Right lobe of liver (tissue), 6 donors: ENCODE data around the gene GJA4. TPM values are rescaled to one million over a fixed set of nuclear protein-coding genes. Genes with fewer than 3 reads are reported as not detected.

Experiments used
- ATAC-seq, 4 donors: fragments of 200-7000 bp; cut with Tn5 transposase; one replicate each; pipeline ENCODE4 v1.9.1; 2020; ENCODE audit warnings: mild to moderate bottlenecking in 4 of 4, moderate library complexity in 4 of 4
- DNase-seq, 3 donors: peaks; one replicate each; pipeline ENCODE4 v3.0.0-alpha.2; 2020
- H3K27ac ChIP-seq, 3 donors: fragments of 200-600 bp; one replicate each; pipeline ENCODE4 v1.8.0; 2022
- H3K27me3 ChIP-seq, 2 donors: fragments of 200-600 bp; one replicate each; pipeline ENCODE4 v1.8.0; 2022
- H3K36me3 ChIP-seq, 4 donors: fragments of 200-600 bp; sonication (generic) in 1 of 4; one replicate each; pipeline versions ENCODE4 v1.5.1 to v1.8.0; 2017 to 2022; ENCODE audit warnings: control low read depth in 1 of 4
- H3K4me1 ChIP-seq, 4 donors: fragments of 200-600 bp; sonication (generic) in 1 of 4; one replicate each; pipeline versions ENCODE4 v1.5.1 to v1.8.0; 2017 to 2022; ENCODE audit warnings: control low read depth in 1 of 4
- H3K4me3 ChIP-seq, 3 donors: fragments of 200-600 bp; one replicate each; pipeline ENCODE4 v1.8.0; 2022
- H3K9me3 ChIP-seq, 4 donors: fragments of 200-600 bp; sonication (generic) in 1 of 4; one replicate each; pipeline versions ENCODE4 v1.5.1 to v1.8.0; 2017 to 2022; ENCODE audit warnings: control low read depth in 1 of 4
- POLR2A ChIP-seq: fragments of 450-650 bp; IDR thresholded peaks from one replicate; pipeline ENCODE4 v1.6.1; 2017; ENCODE audit warnings: antibody characterized with exemption, mild to moderate bottlenecking
- WGBS: methylation state at CpG from one replicate; pipeline ENCODE4 v1.1.6; 2018; ENCODE audit warnings: low coverage, low lambda C conversion rate; ENCODE audit not compliant: insufficient coverage; ENCODE audit errors: missing lambda C conversion rate; 5-methylcytosine and 5-hydroxymethylcytosine counted together
- intact Hi-C, 2 donors: fragments of 100-400 bp; cut with DNase I; formaldehyde crosslinking; loops; one replicate each; pipeline versions ENCODE4 v1.11.2 to v1.14.1; 2022
- total RNA-seq, 6 experiments: library from RNA; depleted of rRNA in 2 of 6; stranded (reverse); fragments of >200 nt in 2 of 6; fragmentation: NEBNext Ultra II Directional in 3 of 6; extraction: Animal tissue kit (Norgen Biotek cat#: 25700) in 3 of 6; gene quantifications; one replicate each; pipeline versions ENCODE4 v1.1.0 to v1.2.4, GENCODE V29; 2016 to 2023
- TF ChIP-seq, protein P1 (sequence below), 4 donors: fragments of 200-600 bp in 3 of 4; fragments of 450-650 bp in 1 of 4; IDR thresholded peaks; one replicate each; pipeline versions ENCODE4 v1.5.1 to v1.8.0; 2016 to 2022; ENCODE audit warnings: antibody characterized with exemption in 4 of 4, mild to moderate bottlenecking in 2 of 4
- donor health status: DM: no; HTN: yes; CAD: no.
- donor health status: DM: no; HTN: no; CAD: no.
- donor health status: DM: no; HTN: no; CAD: no.
- donor health status: DM: no; HTN: yes; CAD: no.
- donor health status: DM: no; HTN: yes; CAD: no.

Gene GJA4
- total RNA-seq, 6 experiments from 2014 or later: 4.3 to 21.8 (median 7.6) TPM

DNA sequence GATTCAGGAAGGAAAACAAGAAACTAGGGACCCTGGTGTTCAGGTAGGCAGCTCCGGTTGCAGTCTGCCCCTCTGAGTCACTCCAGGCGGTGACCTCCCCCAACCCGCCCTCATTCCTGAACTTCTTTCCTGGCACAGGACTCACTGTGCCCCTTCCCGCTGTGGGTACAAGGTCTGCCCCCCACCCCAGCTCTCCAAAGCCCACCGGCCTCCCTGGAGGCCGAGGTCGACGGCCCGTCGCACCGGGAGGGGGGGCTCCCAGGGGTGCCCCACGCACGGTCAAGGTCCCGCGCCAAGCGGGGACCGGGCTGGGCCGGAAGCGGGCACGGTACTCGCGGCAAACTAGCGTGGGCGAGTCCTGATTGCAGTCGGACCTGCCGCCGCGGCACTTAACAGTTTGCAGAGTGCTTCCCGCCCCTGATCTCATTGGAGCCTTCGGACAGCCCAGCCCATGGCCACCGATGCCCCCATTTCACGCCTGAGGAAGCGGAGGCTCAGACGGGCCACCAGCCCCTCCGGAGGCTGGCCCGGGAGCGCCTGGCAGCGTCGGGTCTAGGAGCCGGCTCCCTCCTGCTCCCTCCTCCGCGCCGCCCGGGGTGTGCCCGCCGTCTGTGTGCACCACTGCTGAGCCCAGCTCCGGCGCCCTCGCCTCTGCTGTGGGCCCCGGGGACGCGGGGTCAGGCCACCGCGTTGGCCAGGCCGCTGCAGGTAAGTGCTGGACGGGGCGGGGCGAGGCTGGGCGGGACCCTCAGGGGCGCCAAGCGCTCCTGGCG, 11.5 kb upstream of the GJA4 start, which contains the start of gene GJB3:
GJB3 (plus strand) TSS at position 144 of the 773 bp plus-strand sequence. CDS start 3,549 bp downstream, outside the sequence.
- Histone ChIP-seq H3K4me3 (peak within 1 kb of the TSS; percentile 40 to 62 (median 40)), H3K27ac (peak within 1 kb of the TSS in 1 of 3 donors; percentile 10), H3K27me3 (no peaks in the 10 kb centered on the region), H3K4me1 (peaks cover 0 to 24% (median 10%) of the 10 kb centered on the region in 4 donors), H3K36me3 (no peaks in the 10 kb centered on the region), H3K9me3 (no peaks in the 10 kb centered on the region)
- DNase-seq: no peak
- WGBS: 4% methylated on average over 20 of the region's 62 CpGs
- no peak for TF ChIP-seq POLR2A
- TF ChIP-seq, protein P1, sequence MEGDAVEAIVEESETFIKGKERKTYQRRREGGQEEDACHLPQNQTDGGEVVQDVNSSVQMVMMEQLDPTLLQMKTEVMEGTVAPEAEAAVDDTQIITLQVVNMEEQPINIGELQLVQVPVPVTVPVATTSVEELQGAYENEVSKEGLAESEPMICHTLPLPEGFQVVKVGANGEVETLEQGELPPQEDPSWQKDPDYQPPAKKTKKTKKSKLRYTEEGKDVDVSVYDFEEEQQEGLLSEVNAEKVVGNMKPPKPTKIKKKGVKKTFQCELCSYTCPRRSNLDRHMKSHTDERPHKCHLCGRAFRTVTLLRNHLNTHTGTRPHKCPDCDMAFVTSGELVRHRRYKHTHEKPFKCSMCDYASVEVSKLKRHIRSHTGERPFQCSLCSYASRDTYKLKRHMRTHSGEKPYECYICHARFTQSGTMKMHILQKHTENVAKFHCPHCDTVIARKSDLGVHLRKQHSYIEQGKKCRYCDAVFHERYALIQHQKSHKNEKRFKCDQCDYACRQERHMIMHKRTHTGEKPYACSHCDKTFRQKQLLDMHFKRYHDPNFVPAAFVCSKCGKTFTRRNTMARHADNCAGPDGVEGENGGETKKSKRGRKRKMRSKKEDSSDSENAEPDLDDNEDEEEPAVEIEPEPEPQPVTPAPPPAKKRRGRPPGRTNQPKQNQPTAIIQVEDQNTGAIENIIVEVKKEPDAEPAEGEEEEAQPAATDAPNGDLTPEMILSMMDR (IDR thresholded peaks at IDR 0.05): no peak
- peak; percentile 3 to 49 (median 38) for ATAC-seq
- intact Hi-C loops: no loop called here

- Histone ChIP-seq H3K27me3 (no peaks in the 10 kb centered on the region), H3K27ac (no peak overlapping the region), H3K9me3 (no peaks in the 10 kb centered on the region), H3K4me1 (peaks cover 0 to 31% (median 10%) of the 10 kb centered on the region in 4 donors), H3K36me3 (no peaks in the 10 kb centered on the region), H3K4me3 (peak overlapping the region; percentile 40 to 62 (median 40))
- 8% methylated on average over 13 of the region's 18 CpGs for whole genome bisulfite sequencing
- DNase-seq (no peak), ATAC-seq (no peak)
- intact Hi-C loops: no loop called here
- no peak for TF ChIP-seq POLR2A
- TF ChIP-seq, protein P1 (IDR thresholded peaks at IDR 0.05): no peak
Observed at GRCh38 chr1:34781844-34782391, 10.9 kb upstream of the GJA4 start.

GRCh38 chr1:34784751-34785221, 8.0 kb upstream of the GJA4 start:
- Histone ChIP-seq H3K36me3 (no peaks in the 10 kb centered on the region), H3K27ac (peak overlapping the region in 1 of 3 donors; percentile 27), H3K27me3 (no peaks in the 10 kb centered on the region), H3K4me3 (peak overlapping the region in 2 of 3 donors; percentile 8 to 9), H3K4me1 (peaks cover 0 to 31% (median 10%) of the 10 kb centered on the region in 4 donors), H3K9me3 (no peaks in the 10 kb centered on the region)
- WGBS: 79% methylated on average over 13 of the region's 28 CpGs
- no peak for DNase-seq
- no peak for ATAC-seq
- no peak for TF ChIP-seq POLR2A
- TF ChIP-seq, protein P1 (IDR thresholded peaks at IDR 0.05): no peak
- intact Hi-C loops: loop anchor here in 1 of 2 donors (5.0 kb wide), 1 partner anchor 68 kb away; no protein-coding TSS in a partner anchor

DNA sequence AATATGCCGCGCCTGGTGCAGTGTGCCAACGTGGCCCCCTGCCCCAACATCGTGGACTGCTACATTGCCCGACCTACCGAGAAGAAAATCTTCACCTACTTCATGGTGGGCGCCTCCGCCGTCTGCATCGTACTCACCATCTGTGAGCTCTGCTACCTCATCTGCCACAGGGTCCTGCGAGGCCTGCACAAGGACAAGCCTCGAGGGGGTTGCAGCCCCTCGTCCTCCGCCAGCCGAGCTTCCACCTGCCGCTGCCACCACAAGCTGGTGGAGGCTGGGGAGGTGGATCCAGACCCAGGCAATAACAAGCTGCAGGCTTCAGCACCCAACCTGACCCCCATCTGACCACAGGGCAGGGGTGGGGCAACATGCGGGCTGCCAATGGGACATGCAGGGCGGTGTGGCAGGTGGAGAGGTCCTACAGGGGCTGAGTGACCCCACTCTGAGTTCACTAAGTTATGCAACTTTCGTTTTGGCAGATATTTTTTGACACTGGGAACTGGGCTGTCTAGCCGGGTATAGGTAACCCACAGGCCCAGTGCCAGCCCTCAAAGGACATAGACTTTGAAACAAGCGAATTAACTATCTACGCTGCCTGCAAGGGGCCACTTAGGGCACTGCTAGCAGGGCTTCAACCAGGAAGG, 7.4 kb upstream of the GJA4 start:
- Histone ChIP-seq H3K36me3 (no peaks in the 10 kb centered on the region), H3K27me3 (no peaks in the 10 kb centered on the region), H3K9me3 (no peaks in the 10 kb centered on the region), H3K4me3 (peak overlapping the region in 2 of 3 donors; percentile 8 to 9), H3K4me1 (peaks cover 0 to 31% (median 10%) of the 10 kb centered on the region in 4 donors), H3K27ac (peak overlapping the region in 2 of 3 donors; percentile 36 to 57)
- intact Hi-C loops: loop anchor here in 1 of 2 donors (5.0 kb wide), 1 partner anchor 67 kb away; no protein-coding TSS in a partner anchor
- peak; percentile 49 to 80 (median 73) for ATAC-seq
- TF ChIP-seq POLR2A: no peak
- TF ChIP-seq, protein P1 (IDR thresholded peaks at IDR 0.05): no peak
- DNase-seq: peak; percentile 59 to 90 (median 82)
- 63% methylated on average over 13 of the region's 22 CpGs for WGBS
